Right lobe of liver (tissue), 6 donors: Measurements from ENCODE around the gene SLC26A5. TPM values are rescaled to one million over a fixed set of nuclear protein-coding genes. Genes with fewer than 3 reads are reported as not detected.

Experiments
- ATAC-seq, 4 donors: fragments of 200-7000 bp; cut with Tn5 transposase; one replicate each; pipeline ENCODE4 v1.9.1; 2020; ENCODE audit warnings: mild to moderate bottlenecking in 4 of 4, moderate library complexity in 4 of 4
- DNase-seq, 3 donors: peaks; one replicate each; pipeline ENCODE4 v3.0.0-alpha.2; 2020
- H3K27ac ChIP-seq, 3 donors: fragments of 200-600 bp; one replicate each; pipeline ENCODE4 v1.8.0; 2022
- H3K27me3 ChIP-seq, 2 donors: fragments of 200-600 bp; one replicate each; pipeline ENCODE4 v1.8.0; 2022
- H3K36me3 ChIP-seq, 4 donors: fragments of 200-600 bp; sonication (generic) in 1 of 4; one replicate each; pipeline versions ENCODE4 v1.5.1 to v1.8.0; 2017 to 2022; ENCODE audit warnings: control low read depth in 1 of 4
- H3K4me1 ChIP-seq, 4 donors: fragments of 200-600 bp; sonication (generic) in 1 of 4; one replicate each; pipeline versions ENCODE4 v1.5.1 to v1.8.0; 2017 to 2022; ENCODE audit warnings: control low read depth in 1 of 4
- H3K4me3 ChIP-seq, 3 donors: fragments of 200-600 bp; one replicate each; pipeline ENCODE4 v1.8.0; 2022
- H3K9me3 ChIP-seq, 4 donors: fragments of 200-600 bp; sonication (generic) in 1 of 4; one replicate each; pipeline versions ENCODE4 v1.5.1 to v1.8.0; 2017 to 2022; ENCODE audit warnings: control low read depth in 1 of 4
- POLR2A ChIP-seq: fragments of 450-650 bp; IDR thresholded peaks from one replicate; pipeline ENCODE4 v1.6.1; 2017; ENCODE audit warnings: antibody characterized with exemption, mild to moderate bottlenecking
- WGBS: methylation state at CpG from one replicate; pipeline ENCODE4 v1.1.6; 2018; ENCODE audit warnings: low coverage, low lambda C conversion rate; ENCODE audit not compliant: insufficient coverage; ENCODE audit errors: missing lambda C conversion rate; 5-methylcytosine and 5-hydroxymethylcytosine counted together
- intact Hi-C, 2 donors: fragments of 100-400 bp; cut with DNase I; formaldehyde crosslinking; loops; one replicate each; pipeline versions ENCODE4 v1.11.2 to v1.14.1; 2022
- total RNA-seq, 6 experiments: library from RNA; depleted of rRNA in 2 of 6; stranded (reverse); fragments of >200 nt in 2 of 6; fragmentation: NEBNext Ultra II Directional in 3 of 6; extraction: Animal tissue kit (Norgen Biotek cat#: 25700) in 3 of 6; gene quantifications; one replicate each; pipeline versions ENCODE4 v1.1.0 to v1.2.4, GENCODE V29; 2016 to 2023
- TF ChIP-seq, protein P1 (sequence below), 4 donors: fragments of 200-600 bp in 3 of 4; fragments of 450-650 bp in 1 of 4; IDR thresholded peaks; one replicate each; pipeline versions ENCODE4 v1.5.1 to v1.8.0; 2016 to 2022; ENCODE audit warnings: antibody characterized with exemption in 4 of 4, mild to moderate bottlenecking in 2 of 4
- donor health status: DM: no; HTN: yes; CAD: no.
- donor health status: DM: no; HTN: no; CAD: no.
- donor health status: DM: no; HTN: no; CAD: no.
- donor health status: DM: no; HTN: yes; CAD: no.
- donor health status: DM: no; HTN: yes; CAD: no.

The SLC26A5 gene
- total RNA-seq, 6 experiments from 2014 or later, result 0.25 to 1.1 (median 0.62) TPM

DNA sequence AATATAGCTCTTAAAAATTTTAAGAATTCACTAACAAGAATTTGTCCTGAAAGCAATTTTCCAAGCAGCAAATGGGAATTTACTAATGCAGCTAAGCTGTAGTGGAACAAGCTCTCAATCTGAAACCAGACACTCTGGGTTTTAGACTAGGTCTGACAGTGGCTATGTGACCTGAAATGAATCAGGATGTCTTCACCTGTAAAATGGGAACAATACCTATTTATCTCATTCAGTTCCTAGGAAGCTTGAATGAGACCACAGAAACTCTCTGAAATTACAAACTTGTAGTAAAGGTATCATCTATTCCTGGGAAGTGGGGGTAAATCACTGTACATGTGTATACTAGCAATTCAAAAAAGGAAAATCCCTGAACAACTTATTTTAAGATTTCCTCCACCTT, 102.7 kb downstream of the SLC26A5 start:
- H3K36me3 ChIP-seq, result peaks cover 0 to 20% (median 7%) of the 10 kb centered on the region in 4 donors
- H3K27me3 ChIP-seq, result no peaks in the 10 kb centered on the region
- no peak for TF ChIP-seq POLR2A
- TF ChIP-seq, protein P1, sequence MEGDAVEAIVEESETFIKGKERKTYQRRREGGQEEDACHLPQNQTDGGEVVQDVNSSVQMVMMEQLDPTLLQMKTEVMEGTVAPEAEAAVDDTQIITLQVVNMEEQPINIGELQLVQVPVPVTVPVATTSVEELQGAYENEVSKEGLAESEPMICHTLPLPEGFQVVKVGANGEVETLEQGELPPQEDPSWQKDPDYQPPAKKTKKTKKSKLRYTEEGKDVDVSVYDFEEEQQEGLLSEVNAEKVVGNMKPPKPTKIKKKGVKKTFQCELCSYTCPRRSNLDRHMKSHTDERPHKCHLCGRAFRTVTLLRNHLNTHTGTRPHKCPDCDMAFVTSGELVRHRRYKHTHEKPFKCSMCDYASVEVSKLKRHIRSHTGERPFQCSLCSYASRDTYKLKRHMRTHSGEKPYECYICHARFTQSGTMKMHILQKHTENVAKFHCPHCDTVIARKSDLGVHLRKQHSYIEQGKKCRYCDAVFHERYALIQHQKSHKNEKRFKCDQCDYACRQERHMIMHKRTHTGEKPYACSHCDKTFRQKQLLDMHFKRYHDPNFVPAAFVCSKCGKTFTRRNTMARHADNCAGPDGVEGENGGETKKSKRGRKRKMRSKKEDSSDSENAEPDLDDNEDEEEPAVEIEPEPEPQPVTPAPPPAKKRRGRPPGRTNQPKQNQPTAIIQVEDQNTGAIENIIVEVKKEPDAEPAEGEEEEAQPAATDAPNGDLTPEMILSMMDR (IDR thresholded peaks at IDR 0.05), result no peak
- ATAC-seq, result no peak
- intact Hi-C loops, result no loop called here
- peaks cover 0 to 18% (median 2%) of the 10 kb centered on the region in 4 donors for H3K4me1 ChIP-seq
- H3K4me3 ChIP-seq, result peak overlapping the region; percentile 90 to 98 (median 96)
- no peaks in the 10 kb centered on the region for H3K9me3 ChIP-seq
- peak overlapping the region in 1 of 3 donors; percentile 76 for H3K27ac ChIP-seq
- DNase-seq, result no peak

DNA sequence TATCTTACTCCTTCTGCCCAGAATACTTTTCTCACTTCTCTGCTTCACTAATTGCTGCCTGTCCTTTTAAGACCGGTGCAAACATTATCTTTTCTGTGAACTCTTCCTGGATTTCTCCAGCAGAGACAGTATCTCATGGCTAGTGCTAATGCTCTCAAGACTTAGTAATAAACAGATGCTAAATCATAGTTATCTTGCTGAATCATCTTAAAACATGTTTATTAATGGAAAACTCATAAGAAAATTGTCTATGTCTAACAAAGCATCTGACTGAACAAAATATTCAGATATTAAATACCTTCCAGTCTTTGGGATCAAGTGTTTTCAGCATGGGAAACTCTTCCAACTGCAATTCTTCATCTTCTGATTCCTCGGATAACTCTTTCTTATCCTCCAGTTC, 104.5 kb downstream of the SLC26A5 start:
- Histone ChIP-seq H3K27me3 (no peaks in the 10 kb centered on the region), H3K9me3 (no peaks in the 10 kb centered on the region), H3K27ac (no peak overlapping the region), H3K4me3 (no peak overlapping the region), H3K4me1 (peaks cover 0 to 18% (median 2%) of the 10 kb centered on the region in 4 donors), H3K36me3 (peaks cover 0 to 37% (median 20%) of the 10 kb centered on the region in 4 donors)
- intact Hi-C loops, result no loop called here
- DNase-seq, result no peak
- no peak for ATAC-seq
- TF ChIP-seq POLR2A, result no peak
- TF ChIP-seq, protein P1 (IDR thresholded peaks at IDR 0.05), result no peak
- 85% methylated on average over 2 of the region's 2 CpGs for WGBS

DNA sequence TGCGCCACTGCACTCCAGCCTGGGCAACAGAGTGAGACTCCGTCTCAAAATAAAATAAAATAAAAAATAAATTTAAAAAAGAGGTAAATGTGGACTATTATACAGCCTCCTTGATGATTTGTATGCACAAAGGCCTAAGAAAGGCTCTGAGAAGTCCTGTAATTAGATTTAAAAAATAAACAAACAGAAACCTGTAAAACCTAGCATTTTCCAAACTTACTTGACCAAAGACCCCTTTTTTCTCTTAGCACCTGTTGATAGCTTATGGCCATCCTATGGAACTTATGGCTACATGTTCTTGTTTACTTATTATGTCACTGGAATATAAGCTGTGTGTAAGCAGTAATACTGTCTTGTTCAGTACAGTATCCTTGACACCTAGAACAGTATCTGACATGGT, 107.1 kb downstream of the SLC26A5 start:
- Histone ChIP-seq H3K27me3 (no peaks in the 10 kb centered on the region), H3K4me3 (no peak overlapping the region), H3K4me1 (peaks cover 0 to 18% (median 0%) of the 10 kb centered on the region in 4 donors), H3K36me3 (peaks cover 0 to 48% (median 20%) of the 10 kb centered on the region in 4 donors), H3K27ac (no peak overlapping the region), H3K9me3 (no peaks in the 10 kb centered on the region)
- WGBS, result no CpG with 5 or more reads among the region's 2 CpGs
- ATAC-seq (no peak), DNase-seq (no peak)
- intact Hi-C loops, result no loop called here
- TF ChIP-seq, protein P1 (IDR thresholded peaks at IDR 0.05), result no peak
- TF ChIP-seq POLR2A, result no peak

DNA sequence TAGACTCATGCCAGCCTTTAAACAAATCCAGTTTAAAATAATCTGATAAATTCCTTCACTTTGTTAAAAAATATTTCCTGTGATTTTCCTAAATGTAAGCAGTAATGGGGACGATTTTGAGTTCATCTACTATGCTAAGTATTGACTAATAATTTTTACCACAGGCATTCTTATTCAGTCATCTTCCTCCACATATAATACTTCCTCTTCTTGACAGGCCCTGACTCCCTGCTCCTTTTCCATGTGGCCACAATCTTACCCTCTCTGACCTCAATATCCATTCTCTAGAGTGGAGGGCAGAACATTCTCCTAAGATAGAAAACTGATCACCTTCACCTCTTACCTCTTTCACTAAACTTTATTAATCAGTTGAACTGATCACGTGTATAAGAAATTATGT, 109.2 kb downstream of the SLC26A5 start:
- 66% methylated on average over 2 of the region's 2 CpGs for WGBS
- intact Hi-C loops, result no loop called here
- Histone ChIP-seq H3K9me3 (no peaks in the 10 kb centered on the region), H3K27ac (no peak overlapping the region), H3K36me3 (peaks cover 0 to 47% (median 20%) of the 10 kb centered on the region in 4 donors), H3K4me3 (no peak overlapping the region), H3K4me1 (peaks cover 0 to 7% (median 0%) of the 10 kb centered on the region in 4 donors), H3K27me3 (no peaks in the 10 kb centered on the region)
- TF ChIP-seq, protein P1 (IDR thresholded peaks at IDR 0.05), result no peak
- no peak for TF ChIP-seq POLR2A
- DNase-seq (no peak), ATAC-seq (no peak)

DNA sequence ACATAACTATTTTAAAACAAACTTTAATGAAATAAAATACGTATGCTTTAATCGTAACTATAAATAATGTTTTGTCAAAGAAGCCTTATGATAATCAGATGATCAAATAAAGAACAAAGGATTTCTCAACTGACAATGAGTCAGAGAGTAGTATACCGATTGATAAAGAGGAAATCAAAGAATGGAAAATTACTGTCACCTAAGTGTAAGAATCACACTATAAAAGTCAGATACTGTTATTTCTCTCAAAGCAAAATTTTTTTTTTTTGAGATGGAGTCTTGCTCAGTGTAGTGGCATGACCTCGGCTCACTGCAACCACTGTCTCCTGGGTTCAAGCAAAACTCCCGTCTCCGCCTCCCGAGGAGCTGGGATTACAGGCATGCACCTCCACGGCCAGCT, 120.3 kb downstream of the SLC26A5 start:
- TF ChIP-seq POLR2A, result no peak
- TF ChIP-seq, protein P1 (IDR thresholded peaks at IDR 0.05), result no peak
- intact Hi-C loops, result no loop called here
- H3K4me1 ChIP-seq, result no peaks in the 10 kb centered on the region
- peaks cover 0 to 66% (median 30%) of the 10 kb centered on the region in 4 donors for H3K36me3 ChIP-seq
- H3K27me3 ChIP-seq, result no peaks in the 10 kb centered on the region
- no peak for DNase-seq
- no peak for ATAC-seq
- H3K9me3 ChIP-seq, result no peaks in the 10 kb centered on the region
- H3K27ac ChIP-seq, result no peak overlapping the region
- H3K4me3 ChIP-seq, result no peak overlapping the region
- 87% methylated on average over 7 of the region's 8 CpGs for WGBS
